ENCODE results near the gene ABL1.

The ABL1 gene

GRCh38 chr9:130921300-130921988, 86.4 kb downstream of the ABL1 start:
- DNase-seq: no peak

GRCh38 chr9:130921989-130922892, 87.2 kb downstream of the ABL1 start:
- DNase-seq: no peak

GRCh38 chr9:130922893-130923610, 88.0 kb downstream of the ABL1 start:
- no peak for DNase-seq

- DNase-seq: no peak
These were observed 88.8 kb downstream of the ABL1 start for GRCh38 chr9:130923611-130924447.

GRCh38 chr9:130924448-130924788, 89.4 kb downstream of the ABL1 start:
- DNase-seq: no peak

- no peak for DNase-seq
These were observed 90.1 kb downstream of the ABL1 start for GRCh38 chr9:130925050-130925678.

GRCh38 chr9:130927338-130927737, 92.3 kb downstream of the ABL1 start:
- DNase-seq: no peak

- peak; percentile 28 for DNase-seq
These were observed 93.2 kb downstream of the ABL1 start for GRCh38 chr9:130927995-130928900.

GRCh38 chr9:130929571-130930038, 94.6 kb downstream of the ABL1 start:
- DNase-seq: no peak

GRCh38 chr9:130930132-130930803, 95.2 kb downstream of the ABL1 start:
- no peak for DNase-seq

GRCh38 chr9:130930804-130931349, 95.8 kb downstream of the ABL1 start:
- DNase-seq: no peak

- DNase-seq: no peak
These were observed 96.6 kb downstream of the ABL1 start for GRCh38 chr9:130931508-130932254.

GRCh38 chr9:130932255-130933079, 97.4 kb downstream of the ABL1 start:
- no peak for DNase-seq

- no peak for DNase-seq
These were observed 98.3 kb downstream of the ABL1 start for GRCh38 chr9:130933114-130934046.

GRCh38 chr9:130934246-130934645, 99.2 kb downstream of the ABL1 start:
- DNase-seq: no peak

- no peak for DNase-seq
These were observed 99.9 kb downstream of the ABL1 start for GRCh38 chr9:130934702-130935647.
